ENCODE data around the gene HOXC5. TPM values are rescaled to one million over a fixed set of nuclear protein-coding genes. Genes with fewer than 3 reads are reported as not detected.

Gene HOXC5
- not detected for total RNA-seq
- 1 to 10 TPM in 1 of 3 donors, under 1 TPM in 1, not detected in 1; 0.25 to 1.3 TPM for polyA plus RNA-seq
- long read RNA-seq, donor 1: 0 reads
- long read RNA-seq, donor 2: 0 reads
- long read RNA-seq, donor 3, partial matches to known transcripts: 0 of 2 reads
- long read RNA-seq, donor 3, other reads (novel, unspliced or antisense): 0 of 2 reads
- long read RNA-seq, donor 4: 0 reads
- long read RNA-seq, donor 5, partial matches to known transcripts: 0 of 1 reads
- long read RNA-seq, donor 5, other reads (novel, unspliced or antisense): 0 of 1 reads
- long read RNA-seq, donor 6, partial matches to known transcripts: 0 of 3 reads
- long read RNA-seq, donor 6, other reads (novel, unspliced or antisense): 0 of 3 reads
- long read RNA-seq, donor 7, partial matches to known transcripts: 0 of 2 reads
- long read RNA-seq, donor 7, other reads (novel, unspliced or antisense): 0 of 2 reads
- long read RNA-seq, donor 8, partial matches to known transcripts: 0 of 1 reads
- long read RNA-seq, donor 8, other reads (novel, unspliced or antisense): 0 of 1 reads
- long read RNA-seq, donor 9: 0 reads
- long read RNA-seq, donor 10: 0 reads

DNA sequence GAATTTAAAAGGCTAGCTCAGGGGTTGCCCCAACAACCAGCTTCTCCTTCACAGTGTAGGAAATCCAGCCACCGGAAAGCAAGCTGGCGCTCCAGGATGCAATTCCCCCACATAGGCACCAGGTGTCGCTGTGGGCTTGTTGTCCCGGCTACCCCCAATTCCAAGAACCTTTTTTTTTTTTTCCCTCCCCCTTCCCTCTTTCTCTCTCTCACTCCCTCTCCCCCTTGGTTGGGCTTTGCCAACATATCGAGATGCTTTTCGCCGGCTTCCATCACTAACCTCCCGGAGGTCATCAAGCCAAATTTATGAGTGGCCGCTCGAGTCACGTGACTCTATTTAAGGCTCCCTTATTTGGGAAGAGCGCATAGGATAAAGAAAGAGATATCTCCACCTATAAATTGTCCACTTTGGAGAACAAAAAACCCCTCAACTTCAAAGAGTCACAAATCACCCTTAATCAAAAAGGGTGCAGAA lies at the start of gene HOXC5:
Gene HOXC5, plus strand, starts transcription at position 424 of the 474 bp plus-strand sequence. CDS start 73 bp downstream, outside the sequence.
- H3K36me3 ChIP-seq: no peaks in the 10 kb centered on the region
- H3K27me3 ChIP-seq: peaks cover 0 to 100% (median 68%) of the 10 kb centered on the region in 3 donors
- no peaks in the 10 kb centered on the region for H3K9me3 ChIP-seq
- no peak for TF ChIP-seq POLR2A (IDR thresholded peaks at IDR 0.05)
- no peak for TF ChIP-seq POLR2AphosphoS5 (IDR thresholded peaks at IDR 0.05)
- peak in 6 of 7 experiments; percentile 96 to 100 (median 98) for TF ChIP-seq CTCF (IDR thresholded peaks at IDR 0.05)
- peak within 1 kb of the TSS; percentile 45 to 64 (median 53) for H3K4me3 ChIP-seq
- WGBS, 5 donors: 1 to 2% (median 2%) methylated on average over 12 of the region's 12 CpGs
- H3K4me1 ChIP-seq: peaks cover 6 to 66% (median 36%) of the 10 kb centered on the region in 4 donors
- intact Hi-C loops (cut with DNase I; ENCODE audit: low total_unique reads): no loop called here
- peak within 1 kb of the TSS; percentile 61 to 82 (median 65) for H3K27ac ChIP-seq
- peak; percentile 84 to 94 for DNase-seq

GRCh38 chr12:53983568-53983949 lies 49.3 kb upstream of the HOXC5 start:
- H3K9me3 ChIP-seq: peaks cover 0 to 17% (median 1%) of the 10 kb centered on the region in 4 donors
- intact Hi-C loops (cut with DNase I; ENCODE audit: low total_unique reads): no loop called here
- no peak overlapping the region for H3K4me3 ChIP-seq
- TF ChIP-seq POLR2AphosphoS5 (IDR thresholded peaks at IDR 0.05) (no peak), POLR2A (IDR thresholded peaks at IDR 0.05) (no peak), EP300 (IDR thresholded peaks at IDR 0.05) (no peak), CTCF (IDR thresholded peaks at IDR 0.05) (no peak)
- peaks cover 69 to 100% (median 99%) of the 10 kb centered on the region in 3 donors for H3K27me3 ChIP-seq
- WGBS, 5 donors: 8 to 13% (median 11%) methylated on average over 17 of the region's 17 CpGs
- H3K4me1 ChIP-seq: peaks cover 15 to 32% (median 25%) of the 10 kb centered on the region in 4 donors
- H3K27ac ChIP-seq: no peak overlapping the region
- no peaks in the 10 kb centered on the region for H3K36me3 ChIP-seq
- DNase-seq: no peak

DNA sequence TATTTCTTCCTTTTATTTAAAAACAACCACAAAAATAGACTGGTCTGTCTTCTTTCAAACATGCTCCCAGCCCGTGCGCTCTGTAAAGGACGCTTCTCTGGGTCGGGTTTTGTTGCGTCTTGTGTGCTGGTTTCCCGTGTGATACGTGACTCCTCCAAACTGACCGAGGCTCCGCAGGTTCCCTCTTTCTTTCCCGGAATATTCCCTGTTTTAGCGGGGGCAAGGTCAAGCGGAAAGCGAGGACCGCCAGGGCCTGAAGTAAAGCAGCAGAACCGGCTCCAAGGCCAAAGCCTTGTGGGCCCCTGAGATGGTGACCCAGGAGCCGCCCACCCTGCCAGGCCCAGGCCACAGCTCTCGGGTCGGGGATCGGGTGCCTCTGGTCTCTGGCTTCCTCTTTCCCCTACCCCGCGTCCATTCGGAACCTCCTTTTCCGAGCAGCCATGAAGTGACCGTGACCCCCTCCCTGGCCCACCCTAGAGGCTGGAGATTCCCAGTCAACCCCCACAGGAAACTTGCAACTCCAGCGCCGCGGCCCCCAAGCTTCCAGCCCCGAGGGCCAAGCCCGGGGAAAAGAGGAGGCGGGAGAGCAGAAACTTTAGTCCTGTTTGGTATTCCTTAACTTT lies 48.8 kb upstream of the HOXC5 start:
- no peaks in the 10 kb centered on the region for H3K36me3 ChIP-seq
- 4 to 11% (median 6%) methylated on average over 25 to 30 of the region's 30 CpGs for WGBS, 5 donors
- H3K9me3 ChIP-seq: peaks cover 0 to 17% (median 1%) of the 10 kb centered on the region in 4 donors
- H3K4me3 ChIP-seq: no peak overlapping the region
- TF ChIP-seq POLR2AphosphoS5 (IDR thresholded peaks at IDR 0.05): no peak
- no peak for TF ChIP-seq EP300 (IDR thresholded peaks at IDR 0.05)
- TF ChIP-seq POLR2A (IDR thresholded peaks at IDR 0.05): no peak
- no peak for TF ChIP-seq CTCF (IDR thresholded peaks at IDR 0.05)
- intact Hi-C loops (cut with DNase I; ENCODE audit: low total_unique reads): no loop called here
- no peak overlapping the region for H3K27ac ChIP-seq
- peaks cover 69 to 100% (median 99%) of the 10 kb centered on the region in 3 donors for H3K27me3 ChIP-seq
- DNase-seq: no peak
- H3K4me1 ChIP-seq: peaks cover 15 to 35% (median 26%) of the 10 kb centered on the region in 4 donors
